ENCODE data around the gene ATP10D. TPM values are rescaled to one million over a fixed set of nuclear protein-coding genes. Genes with fewer than 3 reads are reported as not detected.

Gene ATP10D
- total RNA-seq, 1 experiment from 2014 or later: 16.2 TPM

DNA sequence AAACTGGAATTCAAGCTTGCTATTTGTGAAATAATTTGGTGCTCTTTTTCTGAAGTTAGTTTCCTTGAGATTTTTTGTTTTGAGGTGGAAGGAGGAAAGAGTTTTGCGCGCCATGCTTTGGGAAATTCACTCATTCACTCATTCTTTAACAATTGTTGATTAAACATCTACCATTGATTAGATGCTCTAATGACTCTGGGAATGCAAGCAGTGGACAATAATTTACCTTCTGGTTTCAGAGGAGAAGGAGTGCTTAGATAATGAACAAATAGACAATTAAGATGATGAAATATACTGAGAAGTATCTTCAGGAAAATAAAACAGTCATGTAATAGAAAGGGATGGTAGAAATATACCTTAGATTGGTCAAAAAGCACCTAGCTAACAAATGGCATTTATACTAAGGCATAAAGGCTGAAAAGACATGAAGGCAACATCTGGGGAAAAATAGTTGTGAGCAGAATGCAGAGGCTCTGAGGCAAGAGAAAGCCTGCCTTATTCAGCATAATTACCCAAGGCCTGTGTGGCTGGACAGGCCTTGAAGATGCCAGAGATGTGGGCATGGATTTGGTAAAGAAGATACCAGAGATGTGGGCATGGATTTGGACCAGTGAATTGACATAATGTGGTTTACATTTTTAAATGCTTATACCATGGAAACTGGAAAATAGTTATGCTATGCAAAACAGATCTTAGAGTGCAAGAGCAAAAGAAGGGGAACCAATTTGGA lies 18.9 kb upstream of the ATP10D start:
- Mint-ChIP-seq H3K27me3 (ENCODE audit: insufficient read depth, unreplicated experiment) (no peaks in the 10 kb centered on the region), H3K4me1 (ENCODE audit: insufficient read depth, unreplicated experiment) (peaks cover 13% of the 10 kb centered on the region), H3K36me3 (ENCODE audit: insufficient read depth, unreplicated experiment) (no peaks in the 10 kb centered on the region), H3K4me3 (ENCODE audit: unreplicated experiment) (no peak overlapping the region), H3K27ac (ENCODE audit: low read depth, unreplicated experiment) (no peak overlapping the region), H3K9me3 (ENCODE audit: unreplicated experiment) (no peaks in the 10 kb centered on the region)
- no peak for DNase-seq (ENCODE audit: unreplicated experiment)
- POLR2A ChIA-PET: interaction anchor here (4.8 kb wide), 1 partner anchor 18 kb away, joined by 50 read pairs; the partner anchor contains the start of gene ATP10D
- BruUV-seq (replicated peaks): no TSS peak
- intact Hi-C loops (cut with micrococcal nuclease): no loop called here
- CTCF ChIA-PET: interaction anchor here (0.6 kb wide), 2 partner anchors 65 to 72 kb away, joined by 3 read pairs; no protein-coding TSS in a partner anchor
- TF ChIP-seq, protein P1, sequence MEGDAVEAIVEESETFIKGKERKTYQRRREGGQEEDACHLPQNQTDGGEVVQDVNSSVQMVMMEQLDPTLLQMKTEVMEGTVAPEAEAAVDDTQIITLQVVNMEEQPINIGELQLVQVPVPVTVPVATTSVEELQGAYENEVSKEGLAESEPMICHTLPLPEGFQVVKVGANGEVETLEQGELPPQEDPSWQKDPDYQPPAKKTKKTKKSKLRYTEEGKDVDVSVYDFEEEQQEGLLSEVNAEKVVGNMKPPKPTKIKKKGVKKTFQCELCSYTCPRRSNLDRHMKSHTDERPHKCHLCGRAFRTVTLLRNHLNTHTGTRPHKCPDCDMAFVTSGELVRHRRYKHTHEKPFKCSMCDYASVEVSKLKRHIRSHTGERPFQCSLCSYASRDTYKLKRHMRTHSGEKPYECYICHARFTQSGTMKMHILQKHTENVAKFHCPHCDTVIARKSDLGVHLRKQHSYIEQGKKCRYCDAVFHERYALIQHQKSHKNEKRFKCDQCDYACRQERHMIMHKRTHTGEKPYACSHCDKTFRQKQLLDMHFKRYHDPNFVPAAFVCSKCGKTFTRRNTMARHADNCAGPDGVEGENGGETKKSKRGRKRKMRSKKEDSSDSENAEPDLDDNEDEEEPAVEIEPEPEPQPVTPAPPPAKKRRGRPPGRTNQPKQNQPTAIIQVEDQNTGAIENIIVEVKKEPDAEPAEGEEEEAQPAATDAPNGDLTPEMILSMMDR (IDR thresholded peaks at IDR 0.05; ENCODE audit: unreplicated experiment): no peak

DNA sequence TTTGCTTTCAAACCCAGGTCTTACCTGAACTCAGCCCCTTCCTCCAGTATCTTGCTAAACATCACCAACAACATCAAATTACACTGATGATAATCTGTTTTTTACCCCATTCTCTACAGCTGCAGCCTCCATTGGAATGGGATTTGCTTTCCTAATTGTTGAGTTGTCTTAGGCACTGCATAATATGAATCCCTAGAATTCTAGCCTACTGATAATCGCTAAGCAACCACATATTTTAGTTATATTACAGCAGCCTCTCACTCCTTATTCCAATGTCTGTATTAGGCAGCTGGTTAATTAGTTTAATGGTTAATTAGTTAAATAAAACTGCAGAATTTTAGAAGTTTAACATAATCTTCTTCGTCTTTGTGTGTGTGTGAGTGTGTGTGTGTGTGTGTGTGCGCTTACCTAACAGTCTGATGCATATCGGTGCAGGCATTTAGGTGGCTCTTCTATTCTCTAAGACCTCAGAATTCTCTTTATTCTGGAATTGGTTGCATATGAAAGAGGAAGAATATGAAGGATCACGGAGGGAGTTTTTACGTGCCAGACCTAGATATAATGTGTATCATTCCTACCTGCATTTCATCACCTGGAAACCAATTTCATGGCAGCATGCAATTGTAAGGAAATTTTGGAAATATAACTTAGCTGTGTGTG lies 16.2 kb upstream of the ATP10D start:
- POLR2A ChIA-PET: interaction anchor here (1.2 kb wide), 1 partner anchor 15 kb away, joined by 3 read pairs; no protein-coding TSS in a partner anchor
- intact Hi-C loops (cut with micrococcal nuclease): no loop called here
- TF ChIP-seq, protein P1 (IDR thresholded peaks at IDR 0.05; ENCODE audit: unreplicated experiment): no peak
- H3K9me3 Mint-ChIP-seq (ENCODE audit: unreplicated experiment): no peaks in the 10 kb centered on the region
- no peak overlapping the region for H3K4me3 Mint-ChIP-seq (ENCODE audit: unreplicated experiment)
- H3K27ac Mint-ChIP-seq (ENCODE audit: low read depth, unreplicated experiment): no peak overlapping the region
- no peaks in the 10 kb centered on the region for H3K36me3 Mint-ChIP-seq (ENCODE audit: insufficient read depth, unreplicated experiment)
- DNase-seq (ENCODE audit: unreplicated experiment): no peak
- BruUV-seq (replicated peaks): no TSS peak
- H3K4me1 Mint-ChIP-seq (ENCODE audit: insufficient read depth, unreplicated experiment): no peaks in the 10 kb centered on the region
- CTCF ChIA-PET: interaction anchor here (1.1 kb wide), 1 partner anchor 103 kb away, joined by 3 read pairs; no protein-coding TSS in a partner anchor
- no peaks in the 10 kb centered on the region for H3K27me3 Mint-ChIP-seq (ENCODE audit: insufficient read depth, unreplicated experiment)

DNA sequence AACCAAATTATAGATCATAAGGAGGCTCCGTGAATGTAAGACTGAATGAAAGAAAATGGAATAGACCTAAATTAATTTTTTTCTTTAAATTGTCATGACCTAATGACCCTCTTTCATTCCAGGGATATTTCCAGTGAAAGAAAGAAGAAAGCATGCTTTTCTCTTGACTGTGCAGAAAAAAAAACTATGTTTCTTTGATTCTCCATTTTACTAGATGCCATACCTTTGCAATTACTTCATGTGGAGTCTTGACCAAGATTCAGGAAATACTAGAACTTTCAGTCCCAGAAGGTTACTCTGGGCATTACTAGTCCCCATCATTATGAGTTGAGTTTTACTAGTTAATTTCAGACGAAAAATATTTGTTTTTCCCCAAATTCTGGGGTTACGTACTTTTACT lies 15.1 kb upstream of the ATP10D start:
- no peak overlapping the region for H3K4me3 Mint-ChIP-seq (ENCODE audit: unreplicated experiment)
- ChIA-PET CTCF (interaction anchor here (1.5 kb wide), 1 partner anchor 12 kb away, joined by 6 read pairs; no protein-coding TSS in a partner anchor), POLR2A (no interaction called here)
- DNase-seq (ENCODE audit: unreplicated experiment): no peak
- no TSS peak for BruUV-seq (replicated peaks)
- H3K27ac Mint-ChIP-seq (ENCODE audit: low read depth, unreplicated experiment): no peak overlapping the region
- no peaks in the 10 kb centered on the region for H3K27me3 Mint-ChIP-seq (ENCODE audit: insufficient read depth, unreplicated experiment)
- H3K4me1 Mint-ChIP-seq (ENCODE audit: insufficient read depth, unreplicated experiment): no peaks in the 10 kb centered on the region
- no peaks in the 10 kb centered on the region for H3K9me3 Mint-ChIP-seq (ENCODE audit: unreplicated experiment)
- TF ChIP-seq, protein P1 (IDR thresholded peaks at IDR 0.05; ENCODE audit: unreplicated experiment): no peak
- intact Hi-C loops (cut with micrococcal nuclease): no loop called here
- no peaks in the 10 kb centered on the region for H3K36me3 Mint-ChIP-seq (ENCODE audit: insufficient read depth, unreplicated experiment)

DNA sequence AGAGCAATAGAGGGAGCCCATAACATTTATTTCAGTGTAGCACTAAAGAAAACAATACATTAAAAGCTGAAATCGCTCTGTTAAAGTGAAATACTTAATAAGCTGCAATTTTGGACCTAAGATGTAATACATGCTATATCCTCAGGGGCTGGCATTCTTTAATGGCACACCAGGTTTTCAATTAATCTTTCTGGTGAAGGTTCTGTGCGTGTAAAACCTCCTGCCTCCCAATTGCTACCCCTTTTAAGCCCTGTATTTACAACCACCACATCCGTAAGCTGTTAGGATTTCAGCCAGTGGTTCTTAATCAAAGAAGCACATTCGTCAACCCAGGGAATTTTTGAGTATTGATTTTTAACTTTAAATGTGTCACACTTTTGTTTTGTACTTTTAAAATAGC lies 14.0 kb upstream of the ATP10D start:
- TF ChIP-seq, protein P1 (IDR thresholded peaks at IDR 0.05; ENCODE audit: unreplicated experiment): no peak
- no peaks in the 10 kb centered on the region for H3K36me3 Mint-ChIP-seq (ENCODE audit: insufficient read depth, unreplicated experiment)
- intact Hi-C loops (cut with micrococcal nuclease): no loop called here
- no peak overlapping the region for H3K4me3 Mint-ChIP-seq (ENCODE audit: unreplicated experiment)
- ChIA-PET CTCF (interaction anchor here (0.6 to 1.5 kb wide), 3 partner anchors 9 to 686 kb away, joined by 3 to 6 read pairs (median 4); no protein-coding TSS in a partner anchor), POLR2A (interaction anchor here (1.7 kb wide), 1 partner anchor 9 kb away, joined by 6 read pairs; no protein-coding TSS in a partner anchor)
- no TSS peak for BruUV-seq (replicated peaks)
- no peak overlapping the region for H3K27ac Mint-ChIP-seq (ENCODE audit: low read depth, unreplicated experiment)
- H3K9me3 Mint-ChIP-seq (ENCODE audit: unreplicated experiment): no peaks in the 10 kb centered on the region
- no peak for DNase-seq (ENCODE audit: unreplicated experiment)
- H3K27me3 Mint-ChIP-seq (ENCODE audit: insufficient read depth, unreplicated experiment): no peaks in the 10 kb centered on the region
- no peaks in the 10 kb centered on the region for H3K4me1 Mint-ChIP-seq (ENCODE audit: insufficient read depth, unreplicated experiment)
